Measurements from ENCODE around the gene DBF4B. TPM values are rescaled to one million over a fixed set of nuclear protein-coding genes. Genes with fewer than 3 reads are reported as not detected.
A peak's percentile ranks its signal among the peaks of the same experiment; 100 is the strongest.

Gene DBF4B
- total RNA-seq, 1 experiment from 2014 or later = 20.5 TPM

GRCh38 chr17:44664867-44665266 lies 43.6 kb upstream of the DBF4B start:
- intact Hi-C loops (cut with micrococcal nuclease; ENCODE audit: unreplicated experiment) = no loop called here
- CTCF ChIA-PET = no interaction called here

GRCh38 chr17:44666006-44666405 lies 42.5 kb upstream of the DBF4B start:
- TF ChIP-seq CTCF (conservative IDR thresholded peaks at IDR 0.05; ENCODE audit: low read depth, low read length) = no peak
- no peak for TF ChIP-seq EZH2 (IDR thresholded peaks at IDR 0.05; ENCODE audit: borderline replicate concordance, low read depth, low read length, poor library complexity, severe bottlenecking)
- ChIA-PET POLR2A (ENCODE audit: low non-redundant PET) (no interaction called here), CTCF (no interaction called here)
- no peak for DNase-seq (ENCODE audit: low spot score)
- Histone ChIP-seq H3K27ac (ENCODE audit: low read depth, low read length, poor library complexity, severe bottlenecking) (no peak overlapping the region), H3K4me3 (ENCODE audit: low read depth, low read length, poor library complexity, severe bottlenecking) (no peak overlapping the region), H3K4me1 (ENCODE audit: insufficient read depth, low read length, poor library complexity, severe bottlenecking) (no peaks in the 10 kb centered on the region), H3K9me3 (ENCODE audit: low read depth, low read length, poor library complexity, severe bottlenecking) (no peaks in the 10 kb centered on the region), H3K36me3 (ENCODE audit: insufficient read depth, low read length, poor library complexity, severe bottlenecking) (no peaks in the 10 kb centered on the region), H3K27me3 (replicated peaks; ENCODE audit: insufficient read depth, low read depth, low read length, poor library complexity) (no peaks in the 10 kb centered on the region)
- intact Hi-C loops (cut with micrococcal nuclease; ENCODE audit: unreplicated experiment) = no loop called here
- BruUV-seq (replicated peaks) = no TSS peak

More at GRCh38 chr17:44664867-44665266, 43.6 kb upstream of the DBF4B start:
- H3K9me3 ChIP-seq (ENCODE audit: low read depth, low read length, poor library complexity, severe bottlenecking) = no peaks in the 10 kb centered on the region
- BruUV-seq (replicated peaks) = no TSS peak
- H3K27me3 ChIP-seq (replicated peaks; ENCODE audit: insufficient read depth, low read depth, low read length, poor library complexity) = no peaks in the 10 kb centered on the region
- no peaks in the 10 kb centered on the region for H3K4me1 ChIP-seq (ENCODE audit: insufficient read depth, low read length, poor library complexity, severe bottlenecking)
- no peak for DNase-seq (ENCODE audit: low spot score)
- POLR2A ChIA-PET (ENCODE audit: low non-redundant PET) = no interaction called here
- H3K36me3 ChIP-seq (ENCODE audit: insufficient read depth, low read length, poor library complexity, severe bottlenecking) = no peaks in the 10 kb centered on the region
- no peak overlapping the region for H3K4me3 ChIP-seq (ENCODE audit: low read depth, low read length, poor library complexity, severe bottlenecking)
- TF ChIP-seq EZH2 (IDR thresholded peaks at IDR 0.05; ENCODE audit: borderline replicate concordance, low read depth, low read length, poor library complexity, severe bottlenecking) (no peak), CTCF (conservative IDR thresholded peaks at IDR 0.05; ENCODE audit: low read depth, low read length) (no peak)
- no peak overlapping the region for H3K27ac ChIP-seq (ENCODE audit: low read depth, low read length, poor library complexity, severe bottlenecking)

GRCh38 chr17:44672479-44673093 lies 35.9 kb upstream of the DBF4B start:
- no TSS peak for BruUV-seq (replicated peaks)
- POLR2A ChIA-PET (ENCODE audit: low non-redundant PET) = no interaction called here
- Histone ChIP-seq H3K4me1 (ENCODE audit: insufficient read depth, low read length, poor library complexity, severe bottlenecking) (no peaks in the 10 kb centered on the region), H3K27ac (ENCODE audit: low read depth, low read length, poor library complexity, severe bottlenecking) (no peak overlapping the region), H3K27me3 (replicated peaks; ENCODE audit: insufficient read depth, low read depth, low read length, poor library complexity) (no peaks in the 10 kb centered on the region), H3K9me3 (ENCODE audit: low read depth, low read length, poor library complexity, severe bottlenecking) (no peaks in the 10 kb centered on the region), H3K4me3 (ENCODE audit: low read depth, low read length, poor library complexity, severe bottlenecking) (no peak overlapping the region), H3K36me3 (ENCODE audit: insufficient read depth, low read length, poor library complexity, severe bottlenecking) (no peaks in the 10 kb centered on the region)
- TF ChIP-seq EZH2 (IDR thresholded peaks at IDR 0.05; ENCODE audit: borderline replicate concordance, low read depth, low read length, poor library complexity, severe bottlenecking) = no peak
- peak; percentile 56 for TF ChIP-seq CTCF (conservative IDR thresholded peaks at IDR 0.05; ENCODE audit: low read depth, low read length)
- CTCF ChIA-PET = no interaction called here
- DNase-seq (ENCODE audit: low spot score) = peak; percentile 9
- intact Hi-C loops (cut with micrococcal nuclease; ENCODE audit: unreplicated experiment) = loop anchor here (10.0 kb wide), 1 partner anchor 138 kb away; no protein-coding TSS in a partner anchor
